Loucy (cell line): ENCODE measurements around the gene GP5.

Experiments used
- H2AFZ ChIP-seq: fragments of 200-600 bp; sonication (generic); 2 replicates; pipeline ENCODE4 v1.6.0; 2016; ENCODE audit warnings: antibody characterized with exemption, mild to moderate bottlenecking, low read length, moderate library complexity
- H3F3A ChIP-seq: fragments of 200-600 bp; 2 replicates; pipeline ENCODE4 v1.6.0; 2016; ENCODE audit warnings: antibody characterized with exemption, low read depth, mild to moderate bottlenecking
- H3K27me3 ChIP-seq: fragments of 200-600 bp; sonication (generic); 2 replicates; pipeline ENCODE4 v1.6.1; 2014; ENCODE audit warnings: low read length, mild to moderate bottlenecking; ENCODE audit not compliant: insufficient read depth, poor library complexity, severe bottlenecking
- H3K36me3 ChIP-seq: fragments of 200-600 bp; sonication (generic); 2 replicates; pipeline ENCODE4 v1.6.1; 2016; ENCODE audit warnings: low read length; ENCODE audit not compliant: insufficient read depth
- H3K4me1 ChIP-seq: fragments of 200-600 bp; sonication (generic); 2 replicates; pipeline ENCODE4 v1.5.1; 2014; ENCODE audit warnings: low read length, mild to moderate bottlenecking; ENCODE audit not compliant: insufficient read depth, poor library complexity, severe bottlenecking
- H3K4me2 ChIP-seq: fragments of 200-600 bp; sonication (generic); 2 replicates; pipeline ENCODE4 v1.6.0; 2014; ENCODE audit warnings: antibody characterized with exemption, low read length, low read depth, mild to moderate bottlenecking; ENCODE audit not compliant: poor library complexity, severe bottlenecking
- H3K4me3 ChIP-seq: fragments of 200-600 bp; sonication (generic); 2 replicates; pipeline ENCODE4 v1.5.1; 2014; ENCODE audit warnings: low read length, mild to moderate bottlenecking, mixed read lengths; ENCODE audit not compliant: poor library complexity, severe bottlenecking
- H3K79me2 ChIP-seq: fragments of 200-600 bp; sonication (generic); 2 replicates; pipeline ENCODE4 v1.6.1; 2014; ENCODE audit warnings: low read length; ENCODE audit not compliant: insufficient read depth
- H3K9ac ChIP-seq: fragments of 200-600 bp; sonication (generic); 2 replicates; pipeline ENCODE4 v1.6.0; 2014; ENCODE audit warnings: mild to moderate bottlenecking, low read depth, low read length, moderate library complexity; ENCODE audit not compliant: poor library complexity, severe bottlenecking
- H3K9me2 ChIP-seq: fragments of 200-600 bp; sonication (generic); replicated peaks from 2 replicates; pipeline ENCODE4 v1.6.1; 2016; ENCODE audit warnings: low read depth, low read length, mixed read lengths
- H3K9me3 ChIP-seq: fragments of 200-600 bp; sonication (generic); 2 replicates; pipeline ENCODE4 v1.6.1; 2014; ENCODE audit warnings: mild to moderate bottlenecking, antibody characterized with exemption, low read length, low read depth; ENCODE audit not compliant: insufficient read depth
- H4K20me1 ChIP-seq: fragments of 200-600 bp; sonication (generic); 2 replicates; pipeline ENCODE4 v1.6.0; 2014; ENCODE audit warnings: antibody characterized with exemption, low read length, mild to moderate bottlenecking; ENCODE audit not compliant: insufficient read depth, poor library complexity, severe bottlenecking
- EZH2phosphoT487 ChIP-seq: fragments of 200-600 bp; IDR thresholded peaks from 2 replicates; pipeline ENCODE4 v1.6.1; 2018; ENCODE audit warnings: antibody characterized with exemption, mild to moderate bottlenecking, moderate library complexity, borderline replicate concordance
- TF ChIP-seq, protein P1 (sequence below): fragments of 200-600 bp; sonication (generic); conservative IDR thresholded peaks from 2 replicates; pipeline ENCODE4 v1.5.1; 2014; ENCODE audit warnings: mild to moderate bottlenecking, antibody characterized with exemption, low read length

The GP5 gene

DNA sequence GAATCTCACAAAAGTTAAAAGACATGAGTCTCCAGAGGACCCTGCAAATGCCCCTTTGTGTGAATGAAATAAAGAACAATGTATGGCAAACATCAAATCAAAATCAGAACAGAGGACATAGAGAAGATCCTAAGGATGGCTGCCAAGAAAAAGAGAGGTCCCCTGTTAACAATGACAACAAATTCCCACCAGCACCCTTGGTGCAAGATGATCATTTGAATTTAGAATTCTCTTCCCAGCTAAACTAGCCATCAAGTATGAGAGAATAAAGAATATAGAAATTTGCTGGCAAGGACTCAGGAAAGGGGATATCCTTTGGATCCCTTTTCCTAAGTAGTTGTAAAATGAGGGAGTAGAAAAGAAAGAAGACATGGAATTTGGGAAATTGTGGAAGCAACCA lies 8.2 kb downstream of the GP5 start:
- no peaks in the 10 kb centered on the region for H3K9me2 ChIP-seq
- H3K36me3 ChIP-seq = no peaks in the 10 kb centered on the region
- no peaks in the 10 kb centered on the region for H4K20me1 ChIP-seq
- no peak overlapping the region for H2AFZ ChIP-seq
- no peaks in the 10 kb centered on the region for H3K9me3 ChIP-seq
- no peak overlapping the region for H3K9ac ChIP-seq
- no peak overlapping the region for H3K4me2 ChIP-seq
- H3K4me3 ChIP-seq = no peak overlapping the region
- no peaks in the 10 kb centered on the region for H3K27me3 ChIP-seq
- H3K4me1 ChIP-seq = no peaks in the 10 kb centered on the region
- H3K79me2 ChIP-seq = no peaks in the 10 kb centered on the region
- no peak for TF ChIP-seq EZH2phosphoT487
- TF ChIP-seq, protein P1, sequence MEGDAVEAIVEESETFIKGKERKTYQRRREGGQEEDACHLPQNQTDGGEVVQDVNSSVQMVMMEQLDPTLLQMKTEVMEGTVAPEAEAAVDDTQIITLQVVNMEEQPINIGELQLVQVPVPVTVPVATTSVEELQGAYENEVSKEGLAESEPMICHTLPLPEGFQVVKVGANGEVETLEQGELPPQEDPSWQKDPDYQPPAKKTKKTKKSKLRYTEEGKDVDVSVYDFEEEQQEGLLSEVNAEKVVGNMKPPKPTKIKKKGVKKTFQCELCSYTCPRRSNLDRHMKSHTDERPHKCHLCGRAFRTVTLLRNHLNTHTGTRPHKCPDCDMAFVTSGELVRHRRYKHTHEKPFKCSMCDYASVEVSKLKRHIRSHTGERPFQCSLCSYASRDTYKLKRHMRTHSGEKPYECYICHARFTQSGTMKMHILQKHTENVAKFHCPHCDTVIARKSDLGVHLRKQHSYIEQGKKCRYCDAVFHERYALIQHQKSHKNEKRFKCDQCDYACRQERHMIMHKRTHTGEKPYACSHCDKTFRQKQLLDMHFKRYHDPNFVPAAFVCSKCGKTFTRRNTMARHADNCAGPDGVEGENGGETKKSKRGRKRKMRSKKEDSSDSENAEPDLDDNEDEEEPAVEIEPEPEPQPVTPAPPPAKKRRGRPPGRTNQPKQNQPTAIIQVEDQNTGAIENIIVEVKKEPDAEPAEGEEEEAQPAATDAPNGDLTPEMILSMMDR = no peak
- H3F3A ChIP-seq = 0 out of 2 replicates have a peak, but pooled peaks cover under 1% of the 10 kb centered on the region

DNA sequence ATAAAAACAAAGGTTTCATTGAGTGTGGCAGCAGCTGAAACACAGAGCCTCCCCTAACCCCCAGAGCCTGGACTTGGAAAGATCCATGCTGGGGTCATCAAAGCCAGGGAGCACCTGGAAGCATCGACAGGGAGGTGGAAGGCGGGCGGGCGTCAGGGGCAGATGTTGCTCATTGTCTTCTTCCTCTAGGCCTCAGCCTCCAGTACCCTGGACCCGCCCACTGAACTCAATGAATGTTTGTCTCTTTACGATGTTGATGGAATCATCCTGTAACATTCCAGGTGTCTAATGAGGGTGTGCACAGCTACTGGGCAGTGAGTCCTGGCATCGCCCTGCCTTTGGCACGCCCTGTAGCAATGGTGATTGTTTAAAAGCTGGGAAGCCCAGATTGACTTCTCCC lies 9.8 kb downstream of the GP5 start:
- Histone ChIP-seq H3K27me3 (no peaks in the 10 kb centered on the region), H3K4me2 (no peak overlapping the region), H3K4me3 (no peak overlapping the region), H3K9me3 (no peaks in the 10 kb centered on the region), H3F3A (no peaks in the 10 kb centered on the region), H2AFZ (no peak overlapping the region), H3K9me2 (no peaks in the 10 kb centered on the region), H3K79me2 (no peaks in the 10 kb centered on the region), H3K36me3 (no peaks in the 10 kb centered on the region), H3K9ac (no peak overlapping the region), H3K4me1 (peaks cover 2% of the 10 kb centered on the region), H4K20me1 (no peaks in the 10 kb centered on the region)
- TF ChIP-seq EZH2phosphoT487 = no peak
- TF ChIP-seq, protein P1 = no peak

DNA sequence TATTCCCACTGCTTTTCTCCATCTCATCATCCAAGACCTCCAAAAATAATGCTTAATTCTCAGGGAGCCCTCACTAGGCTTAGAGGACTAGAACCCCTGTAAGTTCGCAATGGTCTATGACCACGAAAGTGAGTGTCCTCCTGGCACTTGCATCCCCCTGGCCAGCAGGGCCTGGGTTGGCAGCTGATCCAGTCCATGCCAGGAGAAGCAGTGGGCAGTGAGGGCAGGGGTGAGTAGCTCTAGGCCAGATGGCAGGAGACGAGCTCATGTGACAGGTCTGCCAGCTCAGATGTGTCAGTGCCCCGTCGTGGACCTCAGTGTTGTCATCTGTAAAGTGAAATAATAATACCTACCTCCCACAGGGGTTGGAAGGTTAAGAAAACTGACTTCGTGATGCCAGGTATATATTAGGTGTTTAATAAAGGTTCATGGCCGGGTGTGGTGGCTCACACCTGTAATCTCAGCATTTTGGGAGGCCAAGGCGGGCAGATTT lies 11.1 kb downstream of the GP5 start:
- Histone ChIP-seq H3K4me2 (no peak overlapping the region), H3K36me3 (no peaks in the 10 kb centered on the region), H3K79me2 (no peaks in the 10 kb centered on the region), H3K4me1 (peaks cover 2% of the 10 kb centered on the region), H3F3A (no peaks in the 10 kb centered on the region), H3K9me3 (no peaks in the 10 kb centered on the region), H3K27me3 (no peaks in the 10 kb centered on the region), H3K9me2 (no peaks in the 10 kb centered on the region), H3K4me3 (no peak overlapping the region), H2AFZ (no peak overlapping the region), H3K9ac (no peak overlapping the region), H4K20me1 (no peaks in the 10 kb centered on the region)
- TF ChIP-seq EZH2phosphoT487 = no peak
- TF ChIP-seq, protein P1 = no peak
